Right lobe of liver (tissue), 4 donors: ENCODE measurements around the gene CALU.

Experiments
- CTCF ChIP-seq, 4 donors: fragments of 200-600 bp in 3 of 4; fragments of 450-650 bp in 1 of 4; IDR thresholded peaks; one replicate each; pipeline versions ENCODE4 v1.5.1 to v1.8.0; 2016 to 2022; ENCODE audit warnings: antibody characterized with exemption in 4 of 4, mild to moderate bottlenecking in 2 of 4
- POLR2A ChIP-seq: fragments of 450-650 bp; IDR thresholded peaks from one replicate; pipeline ENCODE4 v1.6.1; 2017; ENCODE audit warnings: antibody characterized with exemption, mild to moderate bottlenecking
- donor health status: DM: no; HTN: no; CAD: no.
- donor health status: DM: no; HTN: no; CAD: no.
- donor health status: DM: no; HTN: yes; CAD: no.

- TF ChIP-seq CTCF (IDR thresholded peaks at IDR 0.05) (no peak), POLR2A (no peak)
These were observed 41.8 kb upstream of the CALU start for GRCh38 chr7:128697302-128697905.
